ENCODE measurements around the gene RNASEH2B. TPM values are rescaled to one million over a fixed set of nuclear protein-coding genes. Genes with fewer than 3 reads are reported as not detected.

RNASEH2B gene
- total RNA-seq, 1 donor = 33.7 TPM

GRCh38 chr13:50955798-50956197 lies 46.2 kb downstream of the RNASEH2B start:
- H3K4me3 ChIP-seq (ENCODE audit: low read depth, low read length) = no peak overlapping the region
- no peak for TF ChIP-seq CTCF (IDR thresholded peaks at IDR 0.05; ENCODE audit: insufficient read depth, low read depth, low read length)
- no peak for DNase-seq (ENCODE audit: low read depth)

- no peak overlapping the region for H3K4me3 ChIP-seq (ENCODE audit: low read depth, low read length)
- no peak for TF ChIP-seq CTCF (IDR thresholded peaks at IDR 0.05; ENCODE audit: insufficient read depth, low read depth, low read length)
- DNase-seq (ENCODE audit: low read depth) = no peak
These were observed 48.0 kb downstream of the RNASEH2B start for GRCh38 chr13:50957620-50958019.

GRCh38 chr13:50969691-50970090 lies 60.1 kb downstream of the RNASEH2B start:
- no peak for TF ChIP-seq CTCF (IDR thresholded peaks at IDR 0.05; ENCODE audit: insufficient read depth, low read depth, low read length)
- no peak overlapping the region for H3K4me3 ChIP-seq (ENCODE audit: low read depth, low read length)
- DNase-seq (ENCODE audit: low read depth) = no peak

DNA sequence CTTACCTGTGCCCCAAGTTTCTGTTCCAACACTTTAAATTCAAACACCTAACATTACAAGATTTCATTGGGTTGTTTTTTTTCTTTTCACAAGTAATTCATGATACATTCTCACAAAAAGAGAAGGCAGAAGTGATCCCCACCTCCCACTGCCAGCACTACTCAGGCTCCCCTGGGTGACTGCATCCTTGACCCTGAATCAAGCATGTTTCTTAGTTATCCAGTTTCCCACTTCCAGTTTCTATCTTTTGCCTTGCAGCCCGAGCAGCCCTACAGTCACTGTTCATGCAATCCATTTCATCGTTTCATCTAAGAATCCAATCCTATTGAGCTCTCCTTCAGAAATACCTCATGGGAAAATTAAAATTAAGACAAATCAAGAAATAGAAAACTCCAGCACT lies 61.4 kb downstream of the RNASEH2B start:
- no peak for TF ChIP-seq CTCF (IDR thresholded peaks at IDR 0.05; ENCODE audit: insufficient read depth, low read depth, low read length)
- no peak overlapping the region for H3K4me3 ChIP-seq (ENCODE audit: low read depth, low read length)
- no peak for DNase-seq (ENCODE audit: low read depth)

DNA sequence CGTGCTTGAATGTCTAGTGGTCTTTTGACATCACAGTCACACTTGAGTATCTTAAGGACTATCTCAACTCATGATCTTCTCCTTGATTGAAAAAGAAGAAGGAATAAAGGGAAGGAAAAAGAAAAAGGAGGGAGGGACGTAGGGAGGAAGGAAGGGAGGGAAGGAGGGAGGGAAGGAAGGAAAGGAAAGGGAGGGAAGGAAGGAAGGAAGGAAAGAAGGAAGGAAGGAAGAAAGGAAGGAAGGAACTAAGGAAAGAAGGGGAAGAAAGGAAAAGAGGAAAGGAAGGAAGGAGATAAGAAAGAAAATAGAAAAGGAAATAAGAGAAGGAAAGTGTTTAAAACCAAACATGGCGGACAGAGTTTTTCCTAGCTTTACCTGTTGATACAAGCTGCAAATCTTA lies 64.7 kb downstream of the RNASEH2B start:
- no peak for DNase-seq (ENCODE audit: low read depth)
- no peak overlapping the region for H3K4me3 ChIP-seq (ENCODE audit: low read depth, low read length)
- no peak for TF ChIP-seq CTCF (IDR thresholded peaks at IDR 0.05; ENCODE audit: insufficient read depth, low read depth, low read length)

GRCh38 chr13:50979187-50979586 lies 69.6 kb downstream of the RNASEH2B start:
- DNase-seq (ENCODE audit: low read depth) = peak; percentile 42
- TF ChIP-seq CTCF (IDR thresholded peaks at IDR 0.05; ENCODE audit: insufficient read depth, low read depth, low read length) = no peak
- no peak overlapping the region for H3K4me3 ChIP-seq (ENCODE audit: low read depth, low read length)

GRCh38 chr13:50981686-50982085 lies 72.1 kb downstream of the RNASEH2B start:
- DNase-seq (ENCODE audit: low read depth) = no peak
- H3K4me3 ChIP-seq (ENCODE audit: low read depth, low read length) = peak overlapping the region; percentile 54
- TF ChIP-seq CTCF (IDR thresholded peaks at IDR 0.05; ENCODE audit: insufficient read depth, low read depth, low read length) = no peak
